ENCODE results near the gene EPB41L4A. TPM values are rescaled to one million over a fixed set of nuclear protein-coding genes. Genes with fewer than 3 reads are reported as not detected.
"Not testable (repeated sequence)": the region's sequence is repeated elsewhere in the genome, so short reads cannot be mapped to it uniquely, and the experiment has no call there.

Gene EPB41L4A
- polyA plus RNA-seq, 4 donors, result 26.8 to 32.3 (median 27.9) TPM

GRCh38 chr5:112217843-112218579 lies 201.1 kb downstream of the EPB41L4A start:
- no peak for DNase-seq (ENCODE audit: low read depth in 4 of 4, low spot score in 2 of 4)

GRCh38 chr5:112216140-112216539 lies 202.9 kb downstream of the EPB41L4A start:
- no peak for DNase-seq (ENCODE audit: low read depth in 4 of 4, low spot score in 2 of 4)

GRCh38 chr5:112210430-112211005 lies 208.6 kb downstream of the EPB41L4A start:
- DNase-seq (ENCODE audit: low read depth in 4 of 4, low spot score in 2 of 4), result no peak

GRCh38 chr5:112208699-112209615 lies 210.1 kb downstream of the EPB41L4A start:
- no peak for DNase-seq (ENCODE audit: low read depth in 4 of 4, low spot score in 2 of 4)

GRCh38 chr5:112208195-112208594 lies 210.9 kb downstream of the EPB41L4A start:
- DNase-seq (ENCODE audit: low read depth in 4 of 4, low spot score in 2 of 4), result not testable (repeated sequence)

- no peak for DNase-seq (ENCODE audit: low read depth in 4 of 4, low spot score in 2 of 4)
Observed at GRCh38 chr5:112205846-112206245, 213.2 kb downstream of the EPB41L4A start.

GRCh38 chr5:112203229-112203628 lies 215.8 kb downstream of the EPB41L4A start:
- DNase-seq (ENCODE audit: low read depth in 4 of 4, low spot score in 2 of 4), result no peak

- DNase-seq (ENCODE audit: low read depth in 4 of 4, low spot score in 2 of 4), result no peak
Observed at GRCh38 chr5:112202694-112203093, 216.4 kb downstream of the EPB41L4A start.

GRCh38 chr5:112201141-112201540 lies 217.9 kb downstream of the EPB41L4A start:
- no peak for DNase-seq (ENCODE audit: low read depth in 4 of 4, low spot score in 2 of 4)

- no peak for DNase-seq (ENCODE audit: low read depth in 4 of 4, low spot score in 2 of 4)
Observed at GRCh38 chr5:112200131-112200530, 218.9 kb downstream of the EPB41L4A start.

GRCh38 chr5:112196584-112196983 lies 222.5 kb downstream of the EPB41L4A start:
- no peak for DNase-seq (ENCODE audit: low read depth in 4 of 4, low spot score in 2 of 4)

- DNase-seq (ENCODE audit: low read depth in 4 of 4, low spot score in 2 of 4), result no peak
Observed at GRCh38 chr5:112195924-112196323, 223.2 kb downstream of the EPB41L4A start.

GRCh38 chr5:112192866-112193265 lies 226.2 kb downstream of the EPB41L4A start:
- no peak for DNase-seq (ENCODE audit: low read depth in 4 of 4, low spot score in 2 of 4)

GRCh38 chr5:112192072-112192471 lies 227.0 kb downstream of the EPB41L4A start:
- no peak for DNase-seq (ENCODE audit: low read depth in 4 of 4, low spot score in 2 of 4)

- DNase-seq (ENCODE audit: low read depth in 4 of 4, low spot score in 2 of 4), result no peak
Observed at GRCh38 chr5:112189391-112189790, 229.7 kb downstream of the EPB41L4A start.

- DNase-seq (ENCODE audit: low read depth in 4 of 4, low spot score in 2 of 4), result peak in 1 of 4 donors; percentile 28
Observed at GRCh38 chr5:112186401-112186990, 232.6 kb downstream of the EPB41L4A start.

- no peak for DNase-seq (ENCODE audit: low read depth in 4 of 4, low spot score in 2 of 4)
Observed at GRCh38 chr5:112183874-112184273, 235.2 kb downstream of the EPB41L4A start.

GRCh38 chr5:112183103-112183711 lies 235.9 kb downstream of the EPB41L4A start:
- no peak for DNase-seq (ENCODE audit: low read depth in 4 of 4, low spot score in 2 of 4)

- no peak for DNase-seq (ENCODE audit: low read depth in 4 of 4, low spot score in 2 of 4)
Observed at GRCh38 chr5:112179290-112179689, 239.8 kb downstream of the EPB41L4A start.

- peak in 3 of 4 donors; percentile 25 to 60 (median 47) for DNase-seq (ENCODE audit: low read depth in 4 of 4, low spot score in 2 of 4)
Observed at GRCh38 chr5:112174959-112175594, 244.0 kb downstream of the EPB41L4A start.
